GM12878 (cell line): ENCODE measurements around the gene CCDC3.

Experiments
- ATF2 ChIP-seq: IDR thresholded peaks from 2 replicates; pipeline ENCODE4 v1.6.1; 2012; ENCODE audit warnings: low read length, inconsistent platforms
- ATF7 ChIP-seq: fragments of 450-650 bp; IDR thresholded peaks from 2 replicates; pipeline ENCODE4 v1.6.1; 2016; ENCODE audit warnings: low read depth, mild to moderate bottlenecking
- BCL3 ChIP-seq: IDR thresholded peaks from 2 replicates; pipeline ENCODE4 v1.6.1; 2011; ENCODE audit warnings: borderline replicate concordance, low read depth, mild to moderate bottlenecking, moderate library complexity, low read length; ENCODE audit not compliant: insufficient read depth, poor library complexity, severe bottlenecking
- KAT2A ChIP-seq: conservative IDR thresholded peaks from 2 replicates; pipeline ENCODE4 v1.6.1; 2011; ENCODE audit warnings: low read depth, low read length; ENCODE audit not compliant: control insufficient read depth
- LARP7 ChIP-seq: fragments of 450-650 bp; IDR thresholded peaks from 2 replicates; pipeline ENCODE4 v1.6.1; 2017; ENCODE audit warnings: mild to moderate bottlenecking
- NFYB ChIP-seq: IDR thresholded peaks from 2 replicates; pipeline ENCODE4 v1.6.1; 2011; ENCODE audit warnings: low read depth, mild to moderate bottlenecking, low read length, improper control_type of control experiment, moderate library complexity; ENCODE audit not compliant: insufficient read depth
- POLR2A ChIP-seq: IDR thresholded peaks from 2 replicates; pipeline ENCODE4 v1.6.1; 2011; ENCODE audit warnings: low read depth, mild to moderate bottlenecking, low read length
- SIX5 ChIP-seq: IDR thresholded peaks from 2 replicates; pipeline ENCODE4 v1.6.1; 2011; ENCODE audit warnings: mild to moderate bottlenecking, low read depth, low read length, moderate library complexity; ENCODE audit not compliant: severe bottlenecking
- TAF1 ChIP-seq: IDR thresholded peaks from 2 replicates; pipeline ENCODE4 v1.6.1; 2011; ENCODE audit warnings: mild to moderate bottlenecking, low read depth, low read length, borderline replicate concordance
- USF2 ChIP-seq: IDR thresholded peaks from 2 replicates; pipeline ENCODE4 v1.6.1; 2011; ENCODE audit warnings: low read depth, low read length, improper control_type of control experiment, borderline replicate concordance
- TF ChIP-seq, protein P1 (sequence below), 3 experiments: IDR thresholded peaks in 2 of 3; conservative IDR thresholded peaks in 1 of 3; 2 replicates each; pipeline ENCODE4 v1.5.1; 2011; ENCODE audit warnings: low read depth in 3 of 3, low read length in 3 of 3, mild to moderate bottlenecking in 3 of 3, control low read depth in 2 of 3, moderate library complexity in 2 of 3, inconsistent platforms in 1 of 3, mixed read lengths in 1 of 3; ENCODE audit not compliant: control insufficient read depth in 2 of 3, insufficient read depth in 1 of 3; ENCODE audit errors: extremely low read depth in 1 of 3
- TF ChIP-seq, protein P2 (sequence below): fragments of 450-650 bp; IDR thresholded peaks from 2 replicates; pipeline ENCODE4 v1.6.1; 2017; ENCODE audit warnings: antibody characterized with exemption, mild to moderate bottlenecking, moderate library complexity

GRCh38 chr10:13001887-13002212 is 337 bp upstream of the CCDC3 start:
- no peak for TF ChIP-seq BCL3
- no peak for TF ChIP-seq ATF7
- TF ChIP-seq, protein P1, sequence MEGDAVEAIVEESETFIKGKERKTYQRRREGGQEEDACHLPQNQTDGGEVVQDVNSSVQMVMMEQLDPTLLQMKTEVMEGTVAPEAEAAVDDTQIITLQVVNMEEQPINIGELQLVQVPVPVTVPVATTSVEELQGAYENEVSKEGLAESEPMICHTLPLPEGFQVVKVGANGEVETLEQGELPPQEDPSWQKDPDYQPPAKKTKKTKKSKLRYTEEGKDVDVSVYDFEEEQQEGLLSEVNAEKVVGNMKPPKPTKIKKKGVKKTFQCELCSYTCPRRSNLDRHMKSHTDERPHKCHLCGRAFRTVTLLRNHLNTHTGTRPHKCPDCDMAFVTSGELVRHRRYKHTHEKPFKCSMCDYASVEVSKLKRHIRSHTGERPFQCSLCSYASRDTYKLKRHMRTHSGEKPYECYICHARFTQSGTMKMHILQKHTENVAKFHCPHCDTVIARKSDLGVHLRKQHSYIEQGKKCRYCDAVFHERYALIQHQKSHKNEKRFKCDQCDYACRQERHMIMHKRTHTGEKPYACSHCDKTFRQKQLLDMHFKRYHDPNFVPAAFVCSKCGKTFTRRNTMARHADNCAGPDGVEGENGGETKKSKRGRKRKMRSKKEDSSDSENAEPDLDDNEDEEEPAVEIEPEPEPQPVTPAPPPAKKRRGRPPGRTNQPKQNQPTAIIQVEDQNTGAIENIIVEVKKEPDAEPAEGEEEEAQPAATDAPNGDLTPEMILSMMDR (IDR thresholded peaks at IDR 0.05 in 2 of 3, conservative IDR thresholded peaks at IDR 0.05 in 1 of 3; ENCODE audit: control insufficient read depth in 2 of 3, extremely low read depth in 1 of 3, insufficient read depth in 1 of 3, low read depth in 3 of 3, low read length in 3 of 3), result no peak
- TF ChIP-seq USF2, result no peak
- TF ChIP-seq, protein P2, sequence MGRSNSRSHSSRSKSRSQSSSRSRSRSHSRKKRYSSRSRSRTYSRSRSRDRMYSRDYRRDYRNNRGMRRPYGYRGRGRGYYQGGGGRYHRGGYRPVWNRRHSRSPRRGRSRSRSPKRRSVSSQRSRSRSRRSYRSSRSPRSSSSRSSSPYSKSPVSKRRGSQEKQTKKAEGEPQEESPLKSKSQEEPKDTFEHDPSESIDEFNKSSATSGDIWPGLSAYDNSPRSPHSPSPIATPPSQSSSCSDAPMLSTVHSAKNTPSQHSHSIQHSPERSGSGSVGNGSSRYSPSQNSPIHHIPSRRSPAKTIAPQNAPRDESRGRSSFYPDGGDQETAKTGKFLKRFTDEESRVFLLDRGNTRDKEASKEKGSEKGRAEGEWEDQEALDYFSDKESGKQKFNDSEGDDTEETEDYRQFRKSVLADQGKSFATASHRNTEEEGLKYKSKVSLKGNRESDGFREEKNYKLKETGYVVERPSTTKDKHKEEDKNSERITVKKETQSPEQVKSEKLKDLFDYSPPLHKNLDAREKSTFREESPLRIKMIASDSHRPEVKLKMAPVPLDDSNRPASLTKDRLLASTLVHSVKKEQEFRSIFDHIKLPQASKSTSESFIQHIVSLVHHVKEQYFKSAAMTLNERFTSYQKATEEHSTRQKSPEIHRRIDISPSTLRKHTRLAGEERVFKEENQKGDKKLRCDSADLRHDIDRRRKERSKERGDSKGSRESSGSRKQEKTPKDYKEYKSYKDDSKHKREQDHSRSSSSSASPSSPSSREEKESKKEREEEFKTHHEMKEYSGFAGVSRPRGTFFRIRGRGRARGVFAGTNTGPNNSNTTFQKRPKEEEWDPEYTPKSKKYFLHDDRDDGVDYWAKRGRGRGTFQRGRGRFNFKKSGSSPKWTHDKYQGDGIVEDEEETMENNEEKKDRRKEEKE, result no peak
- no peak for TF ChIP-seq KAT2A
- TF ChIP-seq SIX5, result no peak
- TF ChIP-seq ATF2, result no peak
- TF ChIP-seq NFYB, result no peak
- no peak for TF ChIP-seq TAF1
- no peak for TF ChIP-seq LARP7
- TF ChIP-seq POLR2A, result no peak
